H1 (cell line): ENCODE data around the gene BORCS8. TPM values are rescaled to one million over a fixed set of nuclear protein-coding genes. Genes with fewer than 3 reads are reported as not detected.

Experiments used
- CTCF ChIA-PET: fragments of 300-600 bp; sonication (Branson Sonifier 250); formaldehyde crosslinking; loops from one replicate; lab custom pipeline; 2021; ENCODE audit not compliant: partially characterized antibody; lab: Charles Lee
- POLR2A ChIA-PET: fragments of 300-600 bp; sonication (Branson Sonifier 250); formaldehyde crosslinking; loops from one replicate; lab custom pipeline; 2021; ENCODE audit warnings: inconsistent platforms; ENCODE audit not compliant: partially characterized antibody; lab: Charles Lee
- DNase-seq, 2 experiments: peaks; one replicate each; pipeline versions ENCODE4 v3.0.0 to v3.0.0-alpha.2; 2010 to 2022; ENCODE audit warnings: low spot score in 2 of 2, low read depth in 1 of 2, mixed read lengths in 1 of 2
- FAIRE-seq: peaks from 2 replicates; lab custom pipeline; 2011; peaks lifted over from hg19 to GRCh38; lab: Jason Lieb, UNC
- H2AFZ ChIP-seq: 2 replicates; pipeline ENCODE4 v1.8.1; 2012; ENCODE audit warnings: low read length, inconsistent platforms
- H2AK5ac ChIP-seq: 2 replicates; pipeline ENCODE4 v1.6.1; 2013; ENCODE audit warnings: low read depth, low read length
- H2BK120ac ChIP-seq: replicated peaks from 2 replicates; pipeline ENCODE3; 2013; ENCODE audit warnings: low read depth, low read length, inconsistent platforms
- H2BK12ac ChIP-seq: 2 replicates; pipeline ENCODE4 v1.6.1; 2013; ENCODE audit warnings: low read depth, low read length
- H2BK15ac ChIP-seq: 2 replicates; pipeline ENCODE4 v1.6.1; 2013; ENCODE audit warnings: low read length
- H2BK20ac ChIP-seq: 2 replicates; pipeline ENCODE4 v1.6.1; 2013; ENCODE audit warnings: low read length
- H2BK5ac ChIP-seq: 2 replicates; pipeline ENCODE4 v1.6.1; 2013; ENCODE audit warnings: low read depth, low read length
- H3K14ac ChIP-seq: 2 replicates; pipeline ENCODE4 v1.6.1; 2013; ENCODE audit warnings: inconsistent platforms; ENCODE audit not compliant: insufficient read length
- H3K18ac ChIP-seq: 2 replicates; pipeline ENCODE4 v1.6.1; 2013; ENCODE audit warnings: low read length; ENCODE audit errors: extremely low read depth
- H3K23ac ChIP-seq: 2 replicates; pipeline ENCODE4 v1.6.1; 2013; ENCODE audit warnings: inconsistent platforms; ENCODE audit not compliant: insufficient read length
- H3K23me2 ChIP-seq: 2 replicates; pipeline ENCODE4 v1.6.1; 2013; ENCODE audit warnings: low read depth, low read length
- H3K27ac ChIP-seq: 2 replicates; pipeline ENCODE4 v1.6.1; 2011; ENCODE audit warnings: low read depth, low read length, inconsistent platforms
- H3K27me3 ChIP-seq, 4 experiments: replicated peaks in 1 of 4; 1 replicate in 1 of 4; 2 replicates in 3 of 4; pipeline versions ENCODE4 v1.6.1 to v1.8.1; 2011 to 2013; ENCODE audit warnings: low read length in 3 of 4, mild to moderate bottlenecking in 3 of 4, inconsistent platforms in 2 of 4, mixed read lengths in 2 of 4, moderate library complexity in 1 of 4; ENCODE audit not compliant: control insufficient read depth in 3 of 4, insufficient read depth in 3 of 4; ENCODE audit errors: extremely low read depth in 1 of 4
- H3K36me3 ChIP-seq, 4 experiments: 2 replicates each; pipeline versions ENCODE4 v1.6.1 to v1.8.1; 2011 to 2013; ENCODE audit warnings: mild to moderate bottlenecking in 4 of 4, low read length in 3 of 4, moderate library complexity in 2 of 4, control low read depth in 1 of 4, inconsistent platforms in 1 of 4; ENCODE audit not compliant: insufficient read depth in 4 of 4, control insufficient read depth in 2 of 4
- H3K4ac ChIP-seq: replicated peaks from 2 replicates; pipeline ENCODE3; 2013; ENCODE audit warnings: low read length, low read depth, mixed read lengths, inconsistent platforms; ENCODE audit not compliant: insufficient read length
- H3K4me1 ChIP-seq, 4 experiments: replicated peaks in 1 of 4; 1 replicate in 1 of 4; 2 replicates in 3 of 4; pipeline versions ENCODE4 v1.6.1 to v1.8.1; 2011 to 2013; ENCODE audit warnings: low read length in 3 of 4, inconsistent platforms in 2 of 4, mixed read lengths in 1 of 4; ENCODE audit not compliant: insufficient read depth in 4 of 4, control insufficient read depth in 3 of 4
- H3K4me2 ChIP-seq, 2 experiments: 2 replicates each; pipeline versions ENCODE4 v1.6.1 to v1.8.1; 2011 to 2013; ENCODE audit warnings: low read depth in 2 of 2, low read length in 2 of 2, control low read depth in 1 of 2, inconsistent platforms in 1 of 2, mild to moderate bottlenecking in 1 of 2; ENCODE audit not compliant: insufficient read depth in 1 of 2
- H3K4me3 ChIP-seq, 4 experiments: fragments of 200-600, 300-600 bp in 1 of 4; sonication (generic), shearing (Covaris generic), sonication (Bioruptor Twin) in 1 of 4; 2 replicates each; pipeline versions ENCODE4 v1.5.1 to v1.8.1; 2011 to 2016; ENCODE audit warnings: low read length in 4 of 4, low read depth in 3 of 4, control low read depth in 2 of 4, inconsistent platforms in 2 of 4, mild to moderate bottlenecking in 2 of 4, mixed read lengths in 1 of 4, moderate library complexity in 1 of 4; ENCODE audit not compliant: insufficient read depth in 2 of 4; ENCODE audit errors: extremely low read depth in 1 of 4
- H3K56ac ChIP-seq: replicated peaks from 2 replicates; pipeline ENCODE3; 2013; ENCODE audit warnings: low read depth, mild to moderate bottlenecking, mixed read lengths, low read length, inconsistent platforms; ENCODE audit not compliant: insufficient read length
- H3K79me1 ChIP-seq: 2 replicates; pipeline ENCODE4 v1.6.1; 2013; ENCODE audit warnings: low read depth, low read length, control low read depth
- H3K79me2 ChIP-seq, 2 experiments: 2 replicates each; pipeline versions ENCODE4 v1.6.1 to v1.8.1; 2012 to 2013; ENCODE audit warnings: low read length in 2 of 2, mild to moderate bottlenecking in 2 of 2, inconsistent platforms in 1 of 2; ENCODE audit not compliant: insufficient read depth in 2 of 2, control insufficient read depth in 1 of 2
- H3K9ac ChIP-seq, 4 experiments: replicated peaks in 1 of 4; 1 replicate in 1 of 4; 2 replicates in 3 of 4; pipeline versions ENCODE4 v1.6.1 to v1.8.1; 2011 to 2013; ENCODE audit warnings: low read depth in 3 of 4, low read length in 3 of 4, control low read depth in 2 of 4, mild to moderate bottlenecking in 2 of 4, moderate library complexity in 2 of 4, inconsistent platforms in 1 of 4; ENCODE audit errors: extremely low read depth in 1 of 4
- H3K9me3 ChIP-seq, 2 experiments: 2 replicates each; pipeline versions ENCODE4 v1.6.1 to v1.8.1; 2012 to 2013; ENCODE audit warnings: mild to moderate bottlenecking in 2 of 2, moderate library complexity in 2 of 2, control low read depth in 1 of 2, inconsistent platforms in 1 of 2, low read depth in 1 of 2, low read length in 1 of 2, mixed read lengths in 1 of 2; ENCODE audit not compliant: insufficient read depth in 2 of 2
- H4K20me1 ChIP-seq, 2 experiments: replicated peaks in 1 of 2; 2 replicates each; pipeline versions ENCODE3 to v1.8.1; 2011 to 2013; ENCODE audit warnings: inconsistent platforms in 2 of 2, low read length in 2 of 2, mild to moderate bottlenecking in 1 of 2; ENCODE audit not compliant: insufficient read depth in 2 of 2, control insufficient read depth in 1 of 2
- H4K5ac ChIP-seq: 2 replicates; pipeline ENCODE4 v1.6.1; 2013; ENCODE audit warnings: low read length, low read depth, mixed read lengths, inconsistent platforms; ENCODE audit not compliant: insufficient read length
- H4K8ac ChIP-seq: 2 replicates; pipeline ENCODE4 v1.8.0; 2013; ENCODE audit warnings: mild to moderate bottlenecking, moderate library complexity, low read length, inconsistent platforms; ENCODE audit not compliant: insufficient read depth; ENCODE audit errors: extremely low read depth
- H4K91ac ChIP-seq: replicated peaks from 2 replicates; pipeline ENCODE3; 2013; ENCODE audit warnings: low read length, mixed read lengths, inconsistent platforms; ENCODE audit not compliant: insufficient read length
- BCL11A ChIP-seq, 2 experiments: IDR thresholded peaks; one replicate each; pipeline ENCODE4 v1.6.1; 2011; ENCODE audit warnings: low read depth in 2 of 2, low read length in 2 of 2, mild to moderate bottlenecking in 2 of 2
- E2F6 ChIP-seq: IDR thresholded peaks from 2 replicates; pipeline ENCODE4 v1.6.1; 2012; ENCODE audit warnings: inconsistent platforms
- MAFK ChIP-seq: IDR thresholded peaks from 2 replicates; pipeline ENCODE4 v1.6.1; 2012; ENCODE audit warnings: low read depth, mild to moderate bottlenecking, improper control_type of control experiment, low read length
- MAX ChIP-seq: IDR thresholded peaks from 2 replicates; pipeline ENCODE4 v1.6.1; 2012; ENCODE audit warnings: inconsistent platforms
- PHF8 ChIP-seq: fragments of 200-600 bp; sonication (generic); conservative IDR thresholded peaks from 2 replicates; pipeline ENCODE4 v1.7.1; 2012; ENCODE audit warnings: low read depth, mild to moderate bottlenecking, inconsistent platforms, low read length, moderate library complexity
- RNF2 ChIP-seq: fragments of 200-900, 300-1000 bp; sonication (generic); IDR thresholded peaks from 2 replicates; pipeline ENCODE4 v1.7.1; 2016; ENCODE audit warnings: borderline replicate concordance, low read depth, mild to moderate bottlenecking, antibody characterized with exemption, low read length; ENCODE audit not compliant: poor library complexity, severe bottlenecking; ENCODE audit errors: missing control alignments
- SP2 ChIP-seq: IDR thresholded peaks from 2 replicates; pipeline ENCODE4 v1.6.1; 2012; ENCODE audit warnings: mild to moderate bottlenecking, low read length, inconsistent platforms
- YY1 ChIP-seq: IDR thresholded peaks from 2 replicates; pipeline ENCODE4 v1.6.1; 2011; ENCODE audit warnings: low read depth, mild to moderate bottlenecking, low read length
- WGBS, 2 experiments: shearing (Covaris generic) in 1 of 2; methylation state at CpG; one replicate each; pipeline versions ENCODE4 v1.1.6 to v1.1.7; 2013 to 2015; ENCODE audit warnings: low lambda C conversion rate in 2 of 2, mixed read lengths in 2 of 2, inconsistent platforms in 1 of 2, low coverage in 1 of 2, missing lambda C conversion rate in 1 of 2; ENCODE audit not compliant: insufficient replicate concordance in 2 of 2, insufficient coverage in 1 of 2, insufficient read length in 1 of 2; ENCODE audit errors: extremely low coverage in 1 of 2, missing lambda C conversion rate in 1 of 2; 5-methylcytosine and 5-hydroxymethylcytosine counted together
- polyA plus RNA-seq, 7 experiments: library from polyadenylated mRNA; depleted of rRNA in 3 of 7; stranded (reverse) in 5 of 7; unstranded in 2 of 7; fragments of >200 nt in 5 of 7; fragments of 200-250 nt in 2 of 7; gene quantifications; 1 replicate in 5 of 7; 2 replicates in 1 of 7; 4 replicates in 1 of 7; pipeline versions ENCODE4 v1.2.1 to v1.2.3, GENCODE V29; 2011 to 2013; ENCODE audit warnings: missing spikeins in 2 of 7, mixed read lengths in 2 of 7
- total RNA-seq: library from RNA; stranded (reverse); fragmentation: NEBNext Ultra II Directional; extraction: Animal tissue kit (Norgen Biotek cat#: 25700); gene quantifications from 2 replicates; pipeline ENCODE4 v1.2.1, GENCODE V29; 2021
- TF ChIP-seq, protein P1 (sequence below): IDR thresholded peaks from 2 replicates; pipeline ENCODE4 v1.6.1; 2011; ENCODE audit warnings: low read length, improper control_type of control experiment

BORCS8 gene
- total and polyA plus RNA-seq, 2 of the 8 experiments (the other 6 are each of a cell fraction or from before 2014, with no cell fraction given), result 15.0 to 15.9 TPM

- H2BK120ac ChIP-seq, result no peak overlapping the region
- peaks cover 2 to 17% (median 11%) of the 10 kb centered on the region in 4 experiments for H3K27me3 ChIP-seq
- no peaks in the 10 kb centered on the region for H3K36me3 ChIP-seq
- no peaks in the 10 kb centered on the region for H3K79me1 ChIP-seq
- no peak overlapping the region for H2AFZ ChIP-seq
- H2BK5ac ChIP-seq, result no peak overlapping the region
- CTCF ChIA-PET, result interaction anchor here (1.0 to 2.5 kb wide), 13 partner anchors 9 to 266 kb away, joined by 3 to 20 read pairs (median 5); partner anchors contain the start of genes BORCS8 and RFXANK
- H2BK20ac ChIP-seq, result no peak overlapping the region
- 0 out of 2 replicates have a peak overlapping the region, but pooled peaks have one; percentile 39 for H2AK5ac ChIP-seq
- H3K4ac ChIP-seq, result no peak overlapping the region
- H3K4me2 ChIP-seq, result peak overlapping the region; percentile 42 to 73
- WGBS, 2 experiments, result 65% methylated on average over 17 of the region's 17 CpGs; no CpG with 5 or more reads in 1 of the 2 experiments
- no peak for DNase-seq
- no peak overlapping the region for H3K9ac ChIP-seq
- POLR2A ChIA-PET, result interaction anchor here (1.0 to 2.1 kb wide), 7 partner anchors 9 to 161 kb away, joined by 3 to 10 read pairs (median 4); partner anchors contain the start of genes NCAN, NR2C2AP and SLC25A42
- peaks cover 4 to 5% of the 10 kb centered on the region in 2 experiments; a peak in 2 of 4 replicates for H3K9me3 ChIP-seq
- no peaks in the 10 kb centered on the region for H4K20me1 ChIP-seq
- no peak overlapping the region for H2BK15ac ChIP-seq
- no peak overlapping the region for H3K14ac ChIP-seq
- no peak overlapping the region for H3K27ac ChIP-seq
- FAIRE-seq, result no peak
- peaks cover 0 to 7% (median 3%) of the 10 kb centered on the region in 4 experiments; a peak in 4 of 7 replicates for H3K4me1 ChIP-seq
- peaks cover 5% of the 10 kb centered on the region; the same call in 1 of the 2 replicates for H3K23me2 ChIP-seq
- no peak overlapping the region for H3K23ac ChIP-seq
- no peaks in the 10 kb centered on the region for H3K79me2 ChIP-seq
- no peak overlapping the region for H4K5ac ChIP-seq
- peak overlapping the region; percentile 17 to 59 (median 33); a peak in 7 of 8 replicates for H3K4me3 ChIP-seq
- no peak overlapping the region for H3K18ac ChIP-seq
- no peak overlapping the region for H3K56ac ChIP-seq
- H2BK12ac ChIP-seq, result no peak overlapping the region
- peak overlapping the region; percentile 3; the same call in 1 of the 2 replicates for H4K8ac ChIP-seq
- H4K91ac ChIP-seq, result no peak overlapping the region
- TF ChIP-seq RNF2 (no peak), YY1 (no peak), BCL11A (IDR thresholded peaks at IDR 0.05; ENCODE audit: low read depth in 2 of 2, low read length in 2 of 2) (no peak), MAX (no peak), E2F6 (no peak), MAFK (no peak), SP2 (no peak), PHF8 (no peak)
- TF ChIP-seq, protein P1, sequence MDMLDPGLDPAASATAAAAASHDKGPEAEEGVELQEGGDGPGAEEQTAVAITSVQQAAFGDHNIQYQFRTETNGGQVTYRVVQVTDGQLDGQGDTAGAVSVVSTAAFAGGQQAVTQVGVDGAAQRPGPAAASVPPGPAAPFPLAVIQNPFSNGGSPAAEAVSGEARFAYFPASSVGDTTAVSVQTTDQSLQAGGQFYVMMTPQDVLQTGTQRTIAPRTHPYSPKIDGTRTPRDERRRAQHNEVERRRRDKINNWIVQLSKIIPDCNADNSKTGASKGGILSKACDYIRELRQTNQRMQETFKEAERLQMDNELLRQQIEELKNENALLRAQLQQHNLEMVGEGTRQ, result no peak
Observed at GRCh38 chr19:19224150-19224851, 32.3 kb upstream of the BORCS8 start.
